ENCODE data around the gene DPP8.
"Not testable (repeated sequence)": the region's sequence is repeated elsewhere in the genome, so short reads cannot be mapped to it uniquely, and the experiment has no call there.

The DPP8 gene

GRCh38 chr15:65556622-65557021, 39.1 kb upstream of the DPP8 start:
- no peak for DNase-seq (ENCODE audit: extremely low read depth, insufficient read length)
- no peak for TF ChIP-seq CTCF (IDR thresholded peaks at IDR 0.05; ENCODE audit: insufficient read depth, low read length, poor library complexity, severe bottlenecking)
- H3K27me3 ChIP-seq (replicated peaks; ENCODE audit: control insufficient read depth, insufficient read depth, low read length) = no peaks in the 10 kb centered on the region
- no peak overlapping the region for H3K4me3 ChIP-seq (replicated peaks; ENCODE audit: low read depth, low read length)
- peaks cover 7% of the 10 kb centered on the region for H3K36me3 ChIP-seq (ENCODE audit: control insufficient read depth, insufficient read depth, low read length)

GRCh38 chr15:65553691-65554090, 36.2 kb upstream of the DPP8 start:
- Histone ChIP-seq H3K4me3 (replicated peaks; ENCODE audit: low read depth, low read length) (no peak overlapping the region), H3K36me3 (ENCODE audit: control insufficient read depth, insufficient read depth, low read length) (peaks cover 3% of the 10 kb centered on the region), H3K27me3 (replicated peaks; ENCODE audit: control insufficient read depth, insufficient read depth, low read length) (no peaks in the 10 kb centered on the region)
- TF ChIP-seq CTCF (IDR thresholded peaks at IDR 0.05; ENCODE audit: insufficient read depth, low read length, poor library complexity, severe bottlenecking) = no peak
- DNase-seq (ENCODE audit: extremely low read depth, insufficient read length) = no peak

- not testable (repeated sequence) for H3K36me3 ChIP-seq (ENCODE audit: control insufficient read depth, insufficient read depth, low read length); H3K27me3 ChIP-seq (replicated peaks; ENCODE audit: control insufficient read depth, insufficient read depth, low read length); H3K4me3 ChIP-seq (replicated peaks; ENCODE audit: low read depth, low read length); DNase-seq (ENCODE audit: extremely low read depth, insufficient read length)
Observed at GRCh38 chr15:65552851-65553250, 35.4 kb upstream of the DPP8 start.

GRCh38 chr15:65551183-65551582, 33.7 kb upstream of the DPP8 start:
- no peak for TF ChIP-seq CTCF (IDR thresholded peaks at IDR 0.05; ENCODE audit: insufficient read depth, low read length, poor library complexity, severe bottlenecking)
- Histone ChIP-seq H3K4me3 (replicated peaks; ENCODE audit: low read depth, low read length) (no peak overlapping the region), H3K36me3 (ENCODE audit: control insufficient read depth, insufficient read depth, low read length) (no peaks in the 10 kb centered on the region; the same call in 1 of the 2 replicates), H3K27me3 (replicated peaks; ENCODE audit: control insufficient read depth, insufficient read depth, low read length) (no peaks in the 10 kb centered on the region)
- no peak for DNase-seq (ENCODE audit: extremely low read depth, insufficient read length)

GRCh38 chr15:65550681-65551098, 33.2 kb upstream of the DPP8 start:
- no peaks in the 10 kb centered on the region for H3K27me3 ChIP-seq (replicated peaks; ENCODE audit: control insufficient read depth, insufficient read depth, low read length)
- DNase-seq (ENCODE audit: extremely low read depth, insufficient read length) = no peak
- TF ChIP-seq CTCF (IDR thresholded peaks at IDR 0.05; ENCODE audit: insufficient read depth, low read length, poor library complexity, severe bottlenecking) = no peak
- H3K36me3 ChIP-seq (ENCODE audit: control insufficient read depth, insufficient read depth, low read length) = no peaks in the 10 kb centered on the region; the same call in 1 of the 2 replicates
- no peak overlapping the region for H3K4me3 ChIP-seq (replicated peaks; ENCODE audit: low read depth, low read length)

GRCh38 chr15:65549288-65549687, 31.8 kb upstream of the DPP8 start:
- not testable (repeated sequence) for DNase-seq (ENCODE audit: extremely low read depth, insufficient read length); H3K36me3 ChIP-seq (ENCODE audit: control insufficient read depth, insufficient read depth, low read length); H3K27me3 ChIP-seq (replicated peaks; ENCODE audit: control insufficient read depth, insufficient read depth, low read length); H3K4me3 ChIP-seq (replicated peaks; ENCODE audit: low read depth, low read length)

- H3K4me3 ChIP-seq (replicated peaks; ENCODE audit: low read depth, low read length) = no peak overlapping the region
Observed at GRCh38 chr15:65547841-65548240, 30.4 kb upstream of the DPP8 start.

More at GRCh38 chr15:65547841-65548240, 30.4 kb upstream of the DPP8 start:
- no peaks in the 10 kb centered on the region for H3K27me3 ChIP-seq (replicated peaks; ENCODE audit: control insufficient read depth, insufficient read depth, low read length)
- DNase-seq (ENCODE audit: extremely low read depth, insufficient read length) = no peak
- no peaks in the 10 kb centered on the region for H3K36me3 ChIP-seq (ENCODE audit: control insufficient read depth, insufficient read depth, low read length)
- no peak for TF ChIP-seq CTCF (IDR thresholded peaks at IDR 0.05; ENCODE audit: insufficient read depth, low read length, poor library complexity, severe bottlenecking)

Data from GM06990 (cell line).